DOHH2 (cell line): Measurements from ENCODE around the gene MSANTD3.

ENCODE experiments used
- H3F3A ChIP-seq: fragments of 200-600 bp; sonication (generic), shearing (Covaris generic); 2 replicates; pipeline ENCODE4 v1.6.0; 2016; ENCODE audit warnings: antibody characterized with exemption, mild to moderate bottlenecking; ENCODE audit not compliant: control insufficient read depth, insufficient read depth
- H3K27ac ChIP-seq: fragments of 200-600 bp; sonication (generic); 2 replicates; pipeline ENCODE4 v1.5.1; 2014; ENCODE audit warnings: low read depth, mild to moderate bottlenecking, low read length, moderate library complexity
- H3K27me3 ChIP-seq: fragments of 200-600 bp; sonication (generic); 2 replicates; pipeline ENCODE4 v1.6.1; 2014; ENCODE audit warnings: mild to moderate bottlenecking, low read length, mixed read lengths; ENCODE audit not compliant: control insufficient read depth
- H3K36me3 ChIP-seq: fragments of 200-600 bp; sonication (generic); 2 replicates; pipeline ENCODE4 v1.6.1; 2014; ENCODE audit warnings: mild to moderate bottlenecking, low read length, moderate library complexity, mixed read lengths; ENCODE audit not compliant: control insufficient read depth
- H3K4me1 ChIP-seq: fragments of 200-600 bp; sonication (generic); 2 replicates; pipeline ENCODE4 v1.6.1; 2014; ENCODE audit warnings: mild to moderate bottlenecking, low read length, mixed read lengths; ENCODE audit not compliant: control insufficient read depth
- H3K4me2 ChIP-seq: fragments of 200-600 bp; sonication (generic); 2 replicates; pipeline ENCODE4 v1.6.0; 2014; ENCODE audit warnings: mild to moderate bottlenecking, low read length, moderate library complexity
- H3K4me3 ChIP-seq: fragments of 200-600 bp; sonication (generic); 2 replicates; pipeline ENCODE4 v1.5.1; 2014; ENCODE audit warnings: mild to moderate bottlenecking, low read length, mixed read lengths
- H3K79me2 ChIP-seq: fragments of 200-600 bp; sonication (generic); 2 replicates; pipeline ENCODE4 v1.6.1; 2014; ENCODE audit warnings: mild to moderate bottlenecking, low read length, mixed read lengths; ENCODE audit not compliant: control insufficient read depth
- H3K9me2 ChIP-seq: fragments of 200-600 bp; sonication (generic); replicated peaks from 2 replicates; pipeline ENCODE4 v1.6.1; 2014; ENCODE audit warnings: mild to moderate bottlenecking, low read length, mixed read lengths; ENCODE audit not compliant: control insufficient read depth
- H3K9me3 ChIP-seq: fragments of 200-600 bp; sonication (generic); 2 replicates; pipeline ENCODE4 v1.6.1; 2014; ENCODE audit warnings: antibody characterized with exemption, low read length, mixed read lengths; ENCODE audit not compliant: control insufficient read depth, insufficient read depth
- H4K20me1 ChIP-seq: fragments of 200-600 bp; sonication (generic); 2 replicates; pipeline ENCODE4 v1.6.0; 2014; ENCODE audit warnings: low read depth, mild to moderate bottlenecking, antibody characterized with exemption, low read length, moderate library complexity; ENCODE audit not compliant: control insufficient read depth, insufficient read depth
- EZH2phosphoT487 ChIP-seq: fragments of 200-600 bp; sonication (generic); IDR thresholded peaks from 2 replicates; pipeline ENCODE4 v1.6.1; 2017; ENCODE audit warnings: borderline replicate concordance, mild to moderate bottlenecking, antibody characterized with exemption, low read length, moderate library complexity, mixed read lengths
- TF ChIP-seq, protein P1 (sequence below): fragments of 200-600 bp; sonication (generic); IDR thresholded peaks from one replicate; pipeline ENCODE4 v1.5.1; 2014; ENCODE audit warnings: antibody characterized with exemption, mild to moderate bottlenecking, low read depth, low read length; ENCODE audit not compliant: poor library complexity, severe bottlenecking

Gene MSANTD3

GRCh38 chr9:100445903-100446549 lies 19.1 kb downstream of the MSANTD3 start:
- no peak for TF ChIP-seq EZH2phosphoT487
- TF ChIP-seq, protein P1, sequence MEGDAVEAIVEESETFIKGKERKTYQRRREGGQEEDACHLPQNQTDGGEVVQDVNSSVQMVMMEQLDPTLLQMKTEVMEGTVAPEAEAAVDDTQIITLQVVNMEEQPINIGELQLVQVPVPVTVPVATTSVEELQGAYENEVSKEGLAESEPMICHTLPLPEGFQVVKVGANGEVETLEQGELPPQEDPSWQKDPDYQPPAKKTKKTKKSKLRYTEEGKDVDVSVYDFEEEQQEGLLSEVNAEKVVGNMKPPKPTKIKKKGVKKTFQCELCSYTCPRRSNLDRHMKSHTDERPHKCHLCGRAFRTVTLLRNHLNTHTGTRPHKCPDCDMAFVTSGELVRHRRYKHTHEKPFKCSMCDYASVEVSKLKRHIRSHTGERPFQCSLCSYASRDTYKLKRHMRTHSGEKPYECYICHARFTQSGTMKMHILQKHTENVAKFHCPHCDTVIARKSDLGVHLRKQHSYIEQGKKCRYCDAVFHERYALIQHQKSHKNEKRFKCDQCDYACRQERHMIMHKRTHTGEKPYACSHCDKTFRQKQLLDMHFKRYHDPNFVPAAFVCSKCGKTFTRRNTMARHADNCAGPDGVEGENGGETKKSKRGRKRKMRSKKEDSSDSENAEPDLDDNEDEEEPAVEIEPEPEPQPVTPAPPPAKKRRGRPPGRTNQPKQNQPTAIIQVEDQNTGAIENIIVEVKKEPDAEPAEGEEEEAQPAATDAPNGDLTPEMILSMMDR = no peak
- Histone ChIP-seq H4K20me1 (no peaks in the 10 kb centered on the region), H3K27ac (no peak overlapping the region), H3K4me3 (no peak overlapping the region), H3K4me2 (no peak overlapping the region), H3K9me3 (no peaks in the 10 kb centered on the region), H3F3A (no peaks in the 10 kb centered on the region), H3K9me2 (no peaks in the 10 kb centered on the region), H3K79me2 (peaks cover 4% of the 10 kb centered on the region; the same call in 1 of the 2 replicates), H3K27me3 (no peaks in the 10 kb centered on the region), H3K4me1 (no peaks in the 10 kb centered on the region), H3K36me3 (peaks cover 12% of the 10 kb centered on the region; the same call in 1 of the 2 replicates)

- peaks cover 16% of the 10 kb centered on the region for H3K36me3 ChIP-seq
- H3K79me2 ChIP-seq = peaks cover 4% of the 10 kb centered on the region; the same call in 1 of the 2 replicates
- H3K9me2 ChIP-seq = no peaks in the 10 kb centered on the region
- no peaks in the 10 kb centered on the region for H3K4me1 ChIP-seq
- H4K20me1 ChIP-seq = no peaks in the 10 kb centered on the region
- H3K27ac ChIP-seq = no peak overlapping the region
- H3K9me3 ChIP-seq = no peaks in the 10 kb centered on the region
- H3F3A ChIP-seq = no peaks in the 10 kb centered on the region
- no peak overlapping the region for H3K4me3 ChIP-seq
- TF ChIP-seq, protein P1 = no peak
- TF ChIP-seq EZH2phosphoT487 = no peak
- no peak overlapping the region for H3K4me2 ChIP-seq
- H3K27me3 ChIP-seq = no peaks in the 10 kb centered on the region
Measured at GRCh38 chr9:100447041-100447440, 20.1 kb downstream of the MSANTD3 start.

DNA sequence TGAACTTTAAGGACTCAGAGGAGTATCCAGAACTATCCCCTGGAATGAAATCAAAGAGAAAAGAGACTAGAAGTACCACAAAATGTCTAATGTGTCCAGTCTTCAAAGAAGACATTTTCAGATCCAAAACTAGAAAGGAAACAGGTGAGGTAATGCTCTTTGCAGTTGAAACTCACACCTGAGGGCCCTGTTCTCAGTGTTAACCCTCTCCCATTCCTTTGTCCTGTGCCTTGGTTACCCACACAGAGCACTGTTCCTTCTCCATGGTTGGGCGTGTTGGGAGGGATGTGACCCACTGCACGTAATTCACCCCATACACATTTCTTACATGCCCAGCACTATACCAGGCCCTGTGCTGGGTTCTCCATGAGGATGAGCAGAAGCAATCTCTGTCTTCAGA lies 21.3 kb downstream of the MSANTD3 start:
- H3K36me3 ChIP-seq = peaks cover 21% of the 10 kb centered on the region
- no peaks in the 10 kb centered on the region for H3K4me1 ChIP-seq
- H3K79me2 ChIP-seq = peaks cover 4% of the 10 kb centered on the region; the same call in 1 of the 2 replicates

More for the DNA sequence above, 21.3 kb downstream of the MSANTD3 start:
- no peaks in the 10 kb centered on the region for H3K9me3 ChIP-seq
- no peaks in the 10 kb centered on the region for H3K9me2 ChIP-seq
- H4K20me1 ChIP-seq = no peaks in the 10 kb centered on the region
- no peaks in the 10 kb centered on the region for H3K27me3 ChIP-seq
- no peaks in the 10 kb centered on the region for H3F3A ChIP-seq
- H3K4me2 ChIP-seq = no peak overlapping the region
- no peak overlapping the region for H3K27ac ChIP-seq
- TF ChIP-seq, protein P1 = no peak
- no peak for TF ChIP-seq EZH2phosphoT487
- no peak overlapping the region for H3K4me3 ChIP-seq
